Stimulated activated CD4-positive, alpha-beta T cell treated with anti-CD3 and anti-CD28 coated beads, TNF-alpha, amount 100 ng/mL, for 1 hour (primary cell): Measurements from ENCODE around the gene PHB1.
"Not testable (repeated sequence)": the region's sequence is repeated elsewhere in the genome, so short reads cannot be mapped to it uniquely, and the experiment has no call there.

Experiments
- DNase-seq, 3 donors: peaks; one replicate each; pipeline ENCODE4 v3.0.0-alpha.2; 2020; ENCODE audit warnings: low read depth in 3 of 3, low spot score in 1 of 3

The PHB1 gene

GRCh38 chr17:49439673-49440571 lies 25.2 kb upstream of the PHB1 start:
- no peak for DNase-seq

GRCh38 chr17:49439305-49439672 lies 24.6 kb upstream of the PHB1 start:
- DNase-seq = no peak

- DNase-seq = no peak
Measured at GRCh38 chr17:49438436-49439278, 24.0 kb upstream of the PHB1 start.

GRCh38 chr17:49437696-49438435 lies 23.2 kb upstream of the PHB1 start:
- DNase-seq = no peak

GRCh38 chr17:49436174-49436573 lies 21.5 kb upstream of the PHB1 start:
- DNase-seq = no peak

- no peak for DNase-seq
Measured at GRCh38 chr17:49435671-49436029, 21.0 kb upstream of the PHB1 start.

- no peak for DNase-seq
Measured at GRCh38 chr17:49434821-49435670, 20.4 kb upstream of the PHB1 start.

- DNase-seq = no peak
Measured at GRCh38 chr17:49433000-49433694, 18.5 kb upstream of the PHB1 start.

GRCh38 chr17:49431743-49432142 lies 17.1 kb upstream of the PHB1 start:
- no peak for DNase-seq

GRCh38 chr17:49425004-49425286 lies 10.3 kb upstream of the PHB1 start:
- DNase-seq = no peak

- not testable (repeated sequence) for DNase-seq
Measured at GRCh38 chr17:49424276-49425003, 9.8 kb upstream of the PHB1 start.

GRCh38 chr17:49422714-49423113 lies 8.0 kb upstream of the PHB1 start:
- DNase-seq = no peak

- DNase-seq = not testable (repeated sequence)
Measured at GRCh38 chr17:49419761-49420160, 5.1 kb upstream of the PHB1 start.

- DNase-seq = not testable (repeated sequence)
Measured at GRCh38 chr17:49418754-49419740, 4.4 kb upstream of the PHB1 start.

GRCh38 chr17:49414271-49414621 lies 436 bp downstream of the PHB1 start:
- DNase-seq = no peak

- no peak for DNase-seq
Measured at GRCh38 chr17:49409066-49409465, 5.6 kb downstream of the PHB1 start.

- DNase-seq = peak; percentile 52 to 80 (median 65)
Measured at GRCh38 chr17:49407981-49408501, 6.6 kb downstream of the PHB1 start.

- DNase-seq = no peak
Measured at GRCh38 chr17:49407086-49407485, 7.6 kb downstream of the PHB1 start.
